HEK293 (cell line): ENCODE data around the gene SPEG.

Experiments used
- CTCF ChIA-PET: fragments of 350-600 bp; formaldehyde crosslinking; extraction: SDS; loops from one replicate; lab custom pipeline; 2021; ENCODE audit warnings: antibody characterized with exemption; lab: Yijun Ruan, JAX
- POLR2A ChIA-PET: fragments of 300-600 bp; formaldehyde crosslinking; extraction: SDS; loops from one replicate; lab custom pipeline; 2020; ENCODE audit warnings: antibody characterized with exemption, inconsistent platforms; lab: Yijun Ruan, JAX
- H3K27ac ChIP-seq: fragments of 200-500 bp; sonication (Bioruptor generic); 2 replicates; pipeline ENCODE4 v1.5.1; 2014; ENCODE audit warnings: low read depth, low read length, control low read depth, inconsistent platforms; ENCODE audit errors: extremely low read depth
- H3K36me3 ChIP-seq, 2 experiments: fragments of 200-500 bp in 1 of 2; sonication (Bioruptor generic) in 1 of 2; 1 replicate in 1 of 2; 2 replicates in 1 of 2; pipeline ENCODE4 v1.5.1; 2014 to 2017; ENCODE audit warnings: inconsistent platforms in 2 of 2, low read length in 2 of 2; ENCODE audit not compliant: control insufficient read depth in 2 of 2, insufficient read depth in 1 of 2
- H3K4me1 ChIP-seq: fragments of 200-500 bp; sonication (Bioruptor generic); 2 replicates; pipeline ENCODE4 v1.5.1; 2014; ENCODE audit warnings: mild to moderate bottlenecking, low read length, inconsistent platforms; ENCODE audit not compliant: control insufficient read depth, insufficient read depth
- H3K4me3 ChIP-seq: 2 replicates; pipeline ENCODE4 v1.5.1; 2011; ENCODE audit warnings: low read depth, mild to moderate bottlenecking, control low read depth, low read length, moderate library complexity
- H3K9me3 ChIP-seq: fragments of 200-500 bp; sonication (Bioruptor generic); 2 replicates; pipeline ENCODE4 v1.5.1; 2014; ENCODE audit warnings: low read depth, low read length, inconsistent platforms; ENCODE audit not compliant: control insufficient read depth, insufficient read depth
- ATF2 ChIP-seq: fragments of 450-650 bp; formaldehyde crosslinking; IDR thresholded peaks from 2 replicates; pipeline ENCODE4 v1.5.1; 2016; ENCODE audit warnings: missing biosample characterization, missing genetic modification characterization, low read depth
- HOXD13 ChIP-seq: sonication (generic); formaldehyde crosslinking; IDR thresholded peaks from 2 replicates; pipeline ENCODE4 v1.8.0; 2022; ENCODE audit warnings: missing genetic modification reagents, borderline replicate concordance
- MEIS1 ChIP-seq: sonication (generic); formaldehyde crosslinking; IDR thresholded peaks from 2 replicates; pipeline ENCODE4 v1.8.1; 2022; ENCODE audit warnings: missing genetic modification reagents, mild to moderate bottlenecking, borderline replicate concordance
- MYNN ChIP-seq: fragments of 450-650 bp; formaldehyde crosslinking; IDR thresholded peaks from 2 replicates; pipeline ENCODE4 v1.5.1; 2016; ENCODE audit warnings: missing biosample characterization, missing genetic modification characterization, borderline replicate concordance
- MZF1 ChIP-seq: fragments of 450-650 bp; formaldehyde crosslinking; IDR thresholded peaks from 2 replicates; pipeline ENCODE4 v1.5.1; 2017; ENCODE audit warnings: missing biosample characterization, missing genetic modification characterization, borderline replicate concordance
- PRDM1 ChIP-seq: fragments of 450-650 bp; formaldehyde crosslinking; IDR thresholded peaks from 2 replicates; pipeline ENCODE4; 2016; ENCODE audit warnings: missing biosample characterization, missing genetic modification characterization
- ZBTB17 ChIP-seq: fragments of 450-650 bp; formaldehyde crosslinking; IDR thresholded peaks from 2 replicates; pipeline ENCODE4 v1.5.1; 2016; ENCODE audit warnings: missing biosample characterization, missing genetic modification characterization
- ZNF146 ChIP-seq: fragments of 450-650 bp; formaldehyde crosslinking; IDR thresholded peaks from 2 replicates; pipeline ENCODE4 v1.5.1; 2016; ENCODE audit warnings: missing biosample characterization, missing genetic modification characterization
- ZNF155 ChIP-seq: fragments of 450-650 bp; formaldehyde crosslinking; IDR thresholded peaks from 2 replicates; pipeline ENCODE4 v1.5.1; 2016; ENCODE audit warnings: missing biosample characterization, missing genetic modification characterization
- ZNF202 ChIP-seq: fragments of 450-650 bp; formaldehyde crosslinking; IDR thresholded peaks from 2 replicates; pipeline ENCODE4 v1.5.1; 2016; ENCODE audit warnings: missing biosample characterization, missing genetic modification characterization, borderline replicate concordance
- ZNF266 ChIP-seq: fragments of 450-650 bp; formaldehyde crosslinking; IDR thresholded peaks from 2 replicates; pipeline ENCODE4 v1.5.1; 2016; ENCODE audit warnings: missing biosample characterization, missing genetic modification characterization, low read depth
- ZNF324 ChIP-seq: fragments of 450-650 bp; formaldehyde crosslinking; IDR thresholded peaks from 2 replicates; pipeline ENCODE4 v1.5.1; 2016; ENCODE audit warnings: missing biosample characterization, missing genetic modification characterization
- ZNF341 ChIP-seq: fragments of 450-650 bp; formaldehyde crosslinking; IDR thresholded peaks from 2 replicates; pipeline ENCODE4; 2016; ENCODE audit warnings: low read depth, missing biosample characterization, missing genetic modification characterization
- ZNF362 ChIP-seq: fragments of 450-650 bp; formaldehyde crosslinking; IDR thresholded peaks from 2 replicates; pipeline ENCODE4 v1.5.1; 2016; ENCODE audit warnings: missing biosample characterization, missing genetic modification characterization
- ZNF423 ChIP-seq: fragments of 450-650 bp; formaldehyde crosslinking; IDR thresholded peaks from 2 replicates; pipeline ENCODE4 v1.5.1; 2016; ENCODE audit warnings: missing biosample characterization, missing genetic modification characterization
- ZNF48 ChIP-seq: fragments of 450-650 bp; formaldehyde crosslinking; IDR thresholded peaks from 2 replicates; pipeline ENCODE4 v1.5.1; 2016; ENCODE audit warnings: missing biosample characterization, missing genetic modification characterization
- ZNF624 ChIP-seq: fragments of 450-650 bp; formaldehyde crosslinking; IDR thresholded peaks from 2 replicates; pipeline ENCODE4 v1.5.1; 2017; ENCODE audit warnings: missing biosample characterization, missing genetic modification characterization
- ZNF658 ChIP-seq: fragments of 450-650 bp; formaldehyde crosslinking; IDR thresholded peaks from 2 replicates; pipeline ENCODE4; 2016; ENCODE audit warnings: missing biosample characterization, missing genetic modification characterization
- ZNF701 ChIP-seq: fragments of 450-650 bp; formaldehyde crosslinking; IDR thresholded peaks from 2 replicates; pipeline ENCODE4 v1.5.1; 2016; ENCODE audit warnings: missing biosample characterization, missing genetic modification characterization
- ZNF777 ChIP-seq: fragments of 450-650 bp; formaldehyde crosslinking; IDR thresholded peaks from 2 replicates; pipeline ENCODE4 v1.5.1; 2017; ENCODE audit warnings: missing biosample characterization, missing genetic modification characterization, borderline replicate concordance
- ZSCAN18 ChIP-seq: fragments of 450-650 bp; formaldehyde crosslinking; IDR thresholded peaks from 2 replicates; pipeline ENCODE4 v1.5.1; 2016; ENCODE audit warnings: missing biosample characterization, missing genetic modification characterization
- TF ChIP-seq, protein P1 (sequence below): fragments of 450-650 bp; formaldehyde crosslinking; IDR thresholded peaks from 2 replicates; pipeline ENCODE4 v1.5.1; 2016; ENCODE audit warnings: missing biosample characterization, missing genetic modification characterization, borderline replicate concordance
- TF ChIP-seq, protein P2 (sequence below): fragments of 450-650 bp; formaldehyde crosslinking; optimal IDR thresholded peaks from 2 replicates; pipeline ENCODE3; 2016; ENCODE audit warnings: missing biosample characterization, mild to moderate bottlenecking, missing genetic modification characterization

Gene SPEG

DNA sequence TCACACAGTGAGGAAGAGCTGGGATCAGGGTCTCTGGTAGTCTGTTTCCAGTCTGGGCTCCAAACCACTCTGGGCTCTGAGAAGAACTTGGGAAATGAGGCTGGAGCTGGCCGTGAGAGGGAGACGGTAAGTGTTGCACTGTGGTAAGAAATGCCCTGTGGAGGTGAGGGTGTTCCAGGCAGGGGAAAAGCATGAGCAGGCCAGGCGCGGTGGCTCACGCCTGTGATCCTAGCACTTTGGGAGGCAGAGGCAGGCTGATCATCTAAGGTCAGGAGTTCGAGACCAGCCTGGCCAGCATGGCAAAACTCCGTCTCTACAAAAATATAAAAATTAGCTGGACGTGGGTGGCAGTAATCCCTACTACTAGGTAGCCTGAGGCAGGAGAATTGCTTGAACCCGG lies 30.8 kb upstream of the SPEG start (continued):
- TF ChIP-seq ZNF362 (tag by site-specific recombination) (no peak), MEIS1 (CRISPR knock-in tag) (no peak)

- H3K4me1 ChIP-seq = peaks cover 18% of the 10 kb centered on the region
- no peak overlapping the region for H3K27ac ChIP-seq
- no peak overlapping the region for H3K4me3 ChIP-seq
- POLR2A ChIA-PET = interaction anchor here (1.1 to 1.2 kb wide), 2 partner anchors 126 to 131 kb away, joined by 3 to 4 read pairs; no protein-coding TSS in a partner anchor
- TF ChIP-seq ZNF341 (tag by site-specific recombination) (peak; percentile 71), ZNF624 (tag by site-specific recombination) (no peak), PRDM1 (tag by site-specific recombination) (no peak)
- no peaks in the 10 kb centered on the region for H3K9me3 ChIP-seq
- CTCF ChIA-PET = interaction anchor here (0.6 to 9.6 kb wide), 18 partner anchors 9 to 226 kb away, joined by 3 to 196 read pairs (median 10); partner anchors contain the start of gene DNPEP
- no peaks in the 10 kb centered on the region for H3K36me3 ChIP-seq
Observed at GRCh38 chr2:219404291-219404910, 30.2 kb upstream of the SPEG start.

- H3K36me3 ChIP-seq = no peaks in the 10 kb centered on the region
- TF ChIP-seq ZNF48 (no peak), ZNF146 (tag by site-specific recombination) (no peak), ZNF155 (no peak), MZF1 (tag by site-specific recombination) (no peak), ZNF202 (no peak), ZNF777 (tag by site-specific recombination) (no peak), MYNN (no peak), ATF2 (tag by site-specific recombination) (no peak), ZSCAN18 (no peak), ZNF624 (tag by site-specific recombination) (no peak), ZNF423 (tag by site-specific recombination) (no peak), ZNF324 (tag by site-specific recombination) (no peak)
- H3K4me1 ChIP-seq = peaks cover 13% of the 10 kb centered on the region
- H3K27ac ChIP-seq = no peak overlapping the region
- ChIA-PET CTCF (interaction anchor here (1.0 to 9.6 kb wide), 7 partner anchors 12 to 122 kb away, joined by 3 to 196 read pairs (median 33); partner anchors contain the start of gene DNPEP), POLR2A (interaction anchor here (1.1 to 1.2 kb wide), 2 partner anchors 125 to 131 kb away, joined by 3 to 4 read pairs; no protein-coding TSS in a partner anchor)
- H3K4me3 ChIP-seq = no peak overlapping the region
- H3K9me3 ChIP-seq = no peaks in the 10 kb centered on the region
Observed at GRCh38 chr2:219404954-219405353, 29.7 kb upstream of the SPEG start.

DNA sequence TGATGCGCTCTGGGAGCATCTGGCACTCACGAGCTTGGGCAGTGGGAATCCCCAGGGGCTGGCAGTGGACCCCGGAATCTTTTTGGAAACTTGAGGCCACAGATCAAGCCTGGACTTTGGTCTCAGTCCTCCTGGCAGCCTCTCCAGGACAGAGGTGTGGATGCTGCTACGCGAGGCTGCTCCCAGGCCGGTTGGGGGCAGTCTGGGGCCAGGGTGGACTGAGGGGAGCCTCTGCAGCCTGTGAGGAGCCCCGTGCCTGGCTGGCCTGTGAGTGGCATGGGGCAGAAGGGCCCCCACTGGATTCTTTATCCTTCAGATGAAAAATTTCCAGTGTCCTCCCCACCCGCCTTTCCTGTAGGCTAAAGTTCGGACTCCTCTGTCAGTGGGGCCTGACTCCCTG lies 29.2 kb upstream of the SPEG start:
- Histone ChIP-seq H3K4me1 (peaks cover 8% of the 10 kb centered on the region), H3K27ac (no peak overlapping the region), H3K36me3 (no peaks in the 10 kb centered on the region), H3K4me3 (no peak overlapping the region), H3K9me3 (no peaks in the 10 kb centered on the region)
- POLR2A ChIA-PET = no interaction called here
- CTCF ChIA-PET = interaction anchor here (4.1 to 9.6 kb wide), 2 partner anchors 70 to 122 kb away, joined by 33 to 196 read pairs; no protein-coding TSS in a partner anchor
- TF ChIP-seq HOXD13 (CRISPR knock-in tag) (no peak), ZNF266 (tag by site-specific recombination) (no peak), ZNF658 (no peak), ZBTB17 (no peak), ZNF701 (tag by site-specific recombination) (no peak)
- TF ChIP-seq, protein P1, sequence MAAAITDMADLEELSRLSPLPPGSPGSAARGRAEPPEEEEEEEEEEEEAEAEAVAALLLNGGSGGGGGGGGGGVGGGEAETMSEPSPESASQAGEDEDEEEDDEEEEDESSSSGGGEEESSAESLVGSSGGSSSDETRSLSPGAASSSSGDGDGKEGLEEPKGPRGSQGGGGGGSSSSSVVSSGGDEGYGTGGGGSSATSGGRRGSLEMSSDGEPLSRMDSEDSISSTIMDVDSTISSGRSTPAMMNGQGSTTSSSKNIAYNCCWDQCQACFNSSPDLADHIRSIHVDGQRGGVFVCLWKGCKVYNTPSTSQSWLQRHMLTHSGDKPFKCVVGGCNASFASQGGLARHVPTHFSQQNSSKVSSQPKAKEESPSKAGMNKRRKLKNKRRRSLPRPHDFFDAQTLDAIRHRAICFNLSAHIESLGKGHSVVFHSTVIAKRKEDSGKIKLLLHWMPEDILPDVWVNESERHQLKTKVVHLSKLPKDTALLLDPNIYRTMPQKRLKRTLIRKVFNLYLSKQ (tag by site-specific recombination) = no peak
- TF ChIP-seq, protein P2, sequence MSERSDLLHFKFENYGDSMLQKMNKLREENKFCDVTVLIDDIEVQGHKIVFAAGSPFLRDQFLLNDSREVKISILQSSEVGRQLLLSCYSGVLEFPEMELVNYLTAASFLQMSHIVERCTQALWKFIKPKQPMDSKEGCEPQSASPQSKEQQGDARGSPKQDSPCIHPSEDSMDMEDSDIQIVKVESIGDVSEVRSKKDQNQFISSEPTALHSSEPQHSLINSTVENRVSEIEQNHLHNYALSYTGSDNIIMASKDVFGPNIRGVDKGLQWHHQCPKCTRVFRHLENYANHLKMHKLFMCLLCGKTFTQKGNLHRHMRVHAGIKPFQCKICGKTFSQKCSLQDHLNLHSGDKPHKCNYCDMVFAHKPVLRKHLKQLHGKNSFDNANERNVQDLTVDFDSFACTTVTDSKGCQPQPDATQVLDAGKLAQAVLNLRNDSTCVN (tag by site-specific recombination) = no peak
